Measurements from ENCODE around the gene AP1S1. TPM values are rescaled to one million over a fixed set of nuclear protein-coding genes. Genes with fewer than 3 reads are reported as not detected.

AP1S1 gene
- total and polyA plus RNA-seq, 2 of the 13 experiments (the other 11 are each of a cell fraction or from before 2014, with no cell fraction given) = 57.5 to 68.1 TPM

GRCh38 chr7:101122933-101123702 lies 31.2 kb upstream of the AP1S1 start (continued):
- TF ChIP-seq ZFP36L2 (CRISPR knock-in tag; IDR thresholded peaks at IDR 0.05) = no peak
- no peak for TF ChIP-seq GABPB1 (CRISPR knock-in tag; IDR thresholded peaks at IDR 0.05)
- TF ChIP-seq THAP7 (CRISPR knock-in tag; IDR thresholded peaks at IDR 0.05) = no peak
- no peak for TF ChIP-seq RFXANK (CRISPR knock-in tag; IDR thresholded peaks at IDR 0.05)
- no peak for TF ChIP-seq MXD3 (CRISPR knock-in tag; IDR thresholded peaks at IDR 0.05)
- TF ChIP-seq MEF2D (CRISPR knock-in tag; IDR thresholded peaks at IDR 0.05) = no peak
- no peak; the same call in 1 of the 2 replicates for TF ChIP-seq ZSCAN21 (CRISPR knock-in tag; IDR thresholded peaks at IDR 0.05; ENCODE audit: borderline replicate concordance)
- no peak for TF ChIP-seq SOX13 (IDR thresholded peaks at IDR 0.05)
- TF ChIP-seq SOX13 (CRISPR knock-in tag; conservative IDR thresholded peaks at IDR 0.05 in 1 of 2, IDR thresholded peaks at IDR 0.05 in 1 of 2) = peak in 1 of 2 experiments; percentile 92; a peak in 2 of 4 replicates
- TF ChIP-seq ZSCAN30 (CRISPR knock-in tag; IDR thresholded peaks at IDR 0.05) = no peak
- TF ChIP-seq ZNF180 (CRISPR knock-in tag; IDR thresholded peaks at IDR 0.05; ENCODE audit: borderline replicate concordance, low read depth) = no peak
- TF ChIP-seq MXI1 (IDR thresholded peaks at IDR 0.05; ENCODE audit: borderline replicate concordance, low read depth, low read length) = no peak
- TF ChIP-seq LRRFIP1 (CRISPR knock-in tag; conservative IDR thresholded peaks at IDR 0.05) = no peak
- TF ChIP-seq ZNF644 (CRISPR knock-in tag; IDR thresholded peaks at IDR 0.05; ENCODE audit: low read depth) = peak; percentile 59; the same call in 1 of the 2 replicates
- no peak for TF ChIP-seq PAX8 (CRISPR knock-in tag; IDR thresholded peaks at IDR 0.05; ENCODE audit: borderline replicate concordance)
- no peak; the same call in 1 of the 2 replicates for TF ChIP-seq HMG20A (CRISPR knock-in tag; IDR thresholded peaks at IDR 0.05; ENCODE audit: borderline replicate concordance)
- TF ChIP-seq PREB (CRISPR knock-in tag; IDR thresholded peaks at IDR 0.05) = no peak
- 0 out of 2 replicates have a peak, but pooled peaks have one; percentile 26 for TF ChIP-seq PHF21A (CRISPR knock-in tag; IDR thresholded peaks at IDR 0.05)
- TF ChIP-seq CHD2 (IDR thresholded peaks at IDR 0.05; ENCODE audit: low read depth, low read length) = no peak
- no peak for TF ChIP-seq ZNF891 (CRISPR knock-in tag; IDR thresholded peaks at IDR 0.05)
- no peak for TF ChIP-seq KLF11 (CRISPR knock-in tag; IDR thresholded peaks at IDR 0.05)
- peak; percentile 97 for TF ChIP-seq CEBPB (IDR thresholded peaks at IDR 0.05; ENCODE audit: borderline replicate concordance, low read depth, low read length)
- 0 out of 2 replicates have a peak, but pooled peaks have one; percentile 28 for TF ChIP-seq SALL2 (CRISPR knock-in tag; IDR thresholded peaks at IDR 0.05)
- no peak for TF ChIP-seq ZNF350 (CRISPR knock-in tag; IDR thresholded peaks at IDR 0.05; ENCODE audit: borderline replicate concordance, low read depth)
- 0 out of 2 replicates have a peak, but pooled peaks have one; percentile 20 for TF ChIP-seq KAT8 (CRISPR knock-in tag; IDR thresholded peaks at IDR 0.05)
- no peak for TF ChIP-seq CAMTA2 (CRISPR knock-in tag; IDR thresholded peaks at IDR 0.05; ENCODE audit: borderline replicate concordance)
- no peak for TF ChIP-seq ZNF124 (CRISPR knock-in tag; IDR thresholded peaks at IDR 0.05)
- TF ChIP-seq CBX5 (CRISPR knock-in tag; IDR thresholded peaks at IDR 0.05; ENCODE audit: borderline replicate concordance) = peak; percentile 62; the same call in 1 of the 2 replicates

Data from HepG2 (cell line).